GM12873 (cell line): ENCODE results near the gene PIP4K2C.
A peak's percentile ranks its signal among the peaks of the same experiment; 100 is the strongest.

Source experiments
- TF ChIP-seq, protein P1 (sequence below): IDR thresholded peaks from 2 replicates; pipeline ENCODE4 v1.5.1; 2012; ENCODE audit warnings: low read depth, mild to moderate bottlenecking, moderate library complexity, low read length, control low read depth; ENCODE audit not compliant: insufficient read depth; ENCODE audit errors: missing control alignments

PIP4K2C gene

DNA sequence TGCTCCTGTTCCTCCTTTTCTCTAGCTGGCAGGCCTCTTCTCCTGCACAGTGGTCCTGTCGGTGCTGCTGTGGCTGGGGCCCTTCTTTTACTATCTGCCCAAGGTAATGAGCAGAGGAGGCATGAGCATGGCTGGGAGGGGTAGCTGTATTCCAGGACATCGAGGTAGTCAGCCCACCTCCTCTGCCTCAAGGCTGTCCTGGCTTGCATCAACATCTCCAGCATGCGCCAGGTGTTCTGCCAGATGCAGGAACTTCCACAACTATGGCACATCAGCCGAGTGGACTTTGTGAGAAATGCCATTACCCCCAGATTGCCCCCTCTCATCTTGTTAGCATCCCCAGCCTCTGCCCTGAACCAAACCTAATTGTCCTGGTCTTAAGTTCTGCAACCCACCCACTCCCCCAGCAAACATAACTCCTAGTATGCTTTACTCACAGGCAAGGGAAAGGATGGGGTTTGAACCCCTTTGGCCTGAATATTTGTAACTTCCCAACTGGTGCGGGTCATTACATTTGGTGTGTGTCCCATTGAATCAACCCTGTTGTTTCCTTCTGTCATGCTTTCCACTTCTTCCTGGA is 32.9 kb downstream of the PIP4K2C start:
- TF ChIP-seq, protein P1, sequence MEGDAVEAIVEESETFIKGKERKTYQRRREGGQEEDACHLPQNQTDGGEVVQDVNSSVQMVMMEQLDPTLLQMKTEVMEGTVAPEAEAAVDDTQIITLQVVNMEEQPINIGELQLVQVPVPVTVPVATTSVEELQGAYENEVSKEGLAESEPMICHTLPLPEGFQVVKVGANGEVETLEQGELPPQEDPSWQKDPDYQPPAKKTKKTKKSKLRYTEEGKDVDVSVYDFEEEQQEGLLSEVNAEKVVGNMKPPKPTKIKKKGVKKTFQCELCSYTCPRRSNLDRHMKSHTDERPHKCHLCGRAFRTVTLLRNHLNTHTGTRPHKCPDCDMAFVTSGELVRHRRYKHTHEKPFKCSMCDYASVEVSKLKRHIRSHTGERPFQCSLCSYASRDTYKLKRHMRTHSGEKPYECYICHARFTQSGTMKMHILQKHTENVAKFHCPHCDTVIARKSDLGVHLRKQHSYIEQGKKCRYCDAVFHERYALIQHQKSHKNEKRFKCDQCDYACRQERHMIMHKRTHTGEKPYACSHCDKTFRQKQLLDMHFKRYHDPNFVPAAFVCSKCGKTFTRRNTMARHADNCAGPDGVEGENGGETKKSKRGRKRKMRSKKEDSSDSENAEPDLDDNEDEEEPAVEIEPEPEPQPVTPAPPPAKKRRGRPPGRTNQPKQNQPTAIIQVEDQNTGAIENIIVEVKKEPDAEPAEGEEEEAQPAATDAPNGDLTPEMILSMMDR: no peak

DNA sequence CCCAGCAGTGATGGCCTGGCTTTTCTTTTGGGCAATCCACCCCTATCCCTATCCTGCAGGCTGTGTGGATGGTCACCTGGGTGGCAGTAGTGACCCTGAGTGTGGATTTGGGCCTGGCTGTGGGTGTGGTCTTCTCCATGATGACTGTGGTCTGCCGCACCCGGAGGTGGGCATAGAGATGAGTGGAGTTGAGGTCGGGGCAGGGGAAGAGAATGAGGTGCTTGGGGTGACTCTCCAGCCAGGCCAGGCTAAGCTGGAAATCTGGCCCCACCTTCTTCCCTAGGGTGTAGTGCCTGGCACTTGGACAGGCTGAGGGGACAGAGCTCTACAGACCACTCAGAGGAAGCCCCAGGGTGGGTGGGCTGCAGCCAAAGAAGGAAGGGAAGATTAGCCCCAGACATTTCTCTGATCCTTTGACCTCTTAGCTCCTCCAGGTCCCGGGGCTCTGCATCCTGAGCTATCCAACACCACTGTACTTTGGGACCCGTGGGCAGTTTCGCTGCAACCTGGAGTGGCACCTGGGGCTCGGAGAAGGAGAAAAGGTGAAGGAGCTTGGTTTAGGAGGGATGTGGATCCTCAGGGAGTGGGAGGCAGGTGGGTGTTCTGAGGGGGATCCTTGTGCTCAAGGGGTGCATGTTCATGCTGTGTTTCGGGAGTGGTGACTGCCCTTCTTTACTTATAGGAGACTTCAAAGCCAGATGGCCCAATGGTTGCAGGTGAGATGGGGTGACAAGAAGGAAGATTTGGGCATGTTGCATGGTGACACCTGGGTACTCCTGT is 33.6 kb downstream of the PIP4K2C start:
- TF ChIP-seq, protein P1: no peak

DNA sequence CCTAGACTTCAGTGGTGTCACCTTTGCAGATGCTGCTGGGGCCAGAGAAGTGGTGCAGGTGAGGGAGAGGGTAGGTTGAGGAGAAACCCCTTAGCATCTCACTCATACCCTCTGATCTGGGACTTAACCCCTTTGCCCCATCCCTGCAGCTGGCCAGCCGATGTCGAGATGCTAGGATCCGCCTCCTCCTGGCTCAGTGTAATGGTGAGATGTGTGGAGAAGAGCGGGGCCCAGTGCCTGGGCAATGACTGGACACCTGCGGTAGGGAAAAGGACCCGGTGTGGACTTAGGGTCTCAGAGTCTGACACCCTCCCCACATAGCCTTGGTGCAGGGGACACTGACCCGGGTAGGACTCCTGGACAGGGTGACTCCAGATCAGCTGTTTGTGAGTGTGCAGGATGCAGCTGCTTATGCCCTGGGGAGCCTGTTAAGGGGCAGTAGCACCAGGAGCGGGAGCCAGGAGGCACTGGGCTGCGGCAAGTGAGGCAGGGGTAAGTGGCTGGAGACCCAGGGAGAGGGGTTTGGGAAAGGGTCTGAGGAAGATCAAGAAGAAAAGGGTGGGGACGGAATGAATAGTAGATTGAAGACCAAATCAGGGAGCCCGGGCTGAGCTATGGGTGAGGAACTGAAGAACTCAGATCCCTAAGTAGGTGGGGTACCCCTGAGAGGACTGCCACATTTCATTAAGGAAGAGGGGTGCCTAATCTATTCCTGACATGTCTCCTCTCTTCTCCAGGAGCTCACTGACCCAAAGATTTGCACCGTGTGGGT is 34.5 kb downstream of the PIP4K2C start:
- TF ChIP-seq, protein P1: no peak

DNA sequence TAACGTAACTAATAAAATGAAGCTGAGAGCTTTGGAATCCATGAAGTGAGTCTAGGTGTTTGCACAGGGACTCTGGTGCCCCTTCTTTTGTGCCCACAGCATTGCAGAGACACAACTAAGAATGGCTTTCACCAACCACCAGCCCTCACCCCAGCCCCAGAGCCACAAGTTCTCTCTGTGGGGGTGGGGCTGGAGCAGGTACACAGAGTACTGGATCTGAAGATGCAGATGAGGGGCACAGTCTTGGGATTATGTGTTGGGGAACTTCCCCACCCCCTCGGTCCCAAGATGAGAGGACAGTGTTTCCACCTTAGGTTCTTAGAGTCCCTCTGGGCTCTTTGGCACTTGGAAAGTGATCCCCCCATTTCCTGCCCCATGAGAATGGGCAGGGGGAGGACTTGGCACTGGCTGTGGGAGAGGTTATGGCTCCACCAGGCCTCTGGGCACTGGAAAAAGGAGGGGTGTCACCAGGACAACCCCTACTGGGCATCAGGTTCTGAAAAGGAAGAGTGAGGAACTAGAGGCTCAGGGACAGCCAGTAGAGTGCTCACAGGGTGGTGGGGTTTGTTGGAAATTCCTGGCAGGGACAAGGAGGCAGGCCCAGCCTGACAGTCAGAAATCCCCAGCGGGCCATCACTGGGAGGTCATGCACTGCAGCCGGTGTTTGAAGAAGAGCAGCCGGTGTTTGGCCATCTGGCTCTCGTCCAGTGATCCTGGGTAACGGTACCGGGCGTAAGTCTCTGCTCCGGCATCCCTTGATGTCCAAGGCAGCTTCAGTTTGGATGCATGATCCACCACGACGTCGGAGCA is 35.3 kb downstream of the PIP4K2C start:
- TF ChIP-seq, protein P1: no peak

DNA sequence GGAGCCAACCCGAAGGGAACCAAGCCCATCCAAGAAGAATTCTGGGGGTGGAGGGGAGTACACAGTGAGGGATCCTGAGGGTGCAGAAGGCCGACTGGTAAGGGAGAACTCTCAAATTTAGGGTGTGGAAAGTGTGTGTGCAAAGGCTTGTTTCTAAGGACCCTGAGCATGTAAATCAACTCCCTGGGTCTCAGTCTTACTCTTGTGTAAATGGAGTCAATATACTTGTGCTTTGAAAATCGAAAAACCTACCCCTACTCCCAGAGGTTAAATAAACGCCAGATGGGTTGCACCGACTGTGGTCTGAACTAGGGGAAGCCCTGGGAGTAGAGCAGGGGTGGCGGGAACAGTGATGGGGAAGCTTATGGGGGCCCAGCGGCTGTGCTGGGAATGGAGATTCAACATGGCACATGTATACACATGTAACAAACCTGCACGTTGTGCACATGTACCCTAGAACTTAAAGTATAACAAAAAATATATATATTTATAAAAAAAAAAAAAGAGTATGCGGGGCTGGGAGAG is 36.0 kb downstream of the PIP4K2C start:
- TF ChIP-seq, protein P1: no peak

DNA sequence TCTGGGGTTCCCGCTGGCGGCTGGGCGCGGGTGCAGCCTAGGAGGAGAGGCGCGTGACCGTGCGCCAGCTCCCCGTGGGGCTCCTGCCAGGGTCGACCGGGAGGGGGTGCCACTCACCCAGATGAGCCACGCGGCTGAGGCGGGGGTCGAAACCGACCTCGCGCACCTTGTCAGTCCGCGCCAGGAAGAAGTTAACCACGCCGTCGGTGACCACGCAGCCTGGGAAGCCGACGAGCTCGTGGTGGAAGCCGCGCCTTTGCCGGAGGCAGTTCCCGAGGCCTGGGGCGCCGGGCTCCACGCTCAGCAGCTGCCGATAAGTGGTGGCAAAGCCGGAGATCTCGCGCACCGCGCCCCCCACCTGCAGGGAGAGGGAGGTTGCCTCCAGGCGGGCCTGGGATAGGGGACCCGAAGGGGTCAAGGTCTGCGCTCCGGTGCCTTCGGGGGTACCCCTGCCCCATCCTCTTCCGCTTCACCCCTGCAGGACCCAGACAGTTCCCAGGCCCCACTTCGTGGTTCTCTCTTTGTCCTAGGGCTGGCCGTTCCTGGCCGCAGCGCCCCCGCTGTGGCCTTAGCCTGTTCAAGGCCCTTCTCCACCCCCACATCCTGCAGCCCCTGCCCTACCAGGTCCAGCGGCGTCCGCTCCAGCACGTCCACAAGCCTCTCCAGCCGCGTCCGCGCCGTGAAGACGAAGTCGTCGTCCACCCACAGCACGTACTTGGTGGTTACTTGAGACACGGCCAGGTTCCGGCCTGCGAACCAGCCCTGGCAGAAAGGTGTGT is 36.7 kb downstream of the PIP4K2C start:
- TF ChIP-seq, protein P1: peak; percentile 42
